Spleen (tissue), 11 donors: ENCODE measurements around the gene ZCRB1. TPM values are rescaled to one million over a fixed set of nuclear protein-coding genes. Genes with fewer than 3 reads are reported as not detected.

Experiments
- DNase-seq: peaks from one replicate; pipeline ENCODE4 v3.0.0-alpha.2; 2020
- H3K27ac ChIP-seq, 8 donors: fragments of 200-600 bp; sonication (generic) in 7 of 8; 1 replicate in 4 of 8; 2 replicates in 4 of 8; pipeline versions ENCODE4 v1.5.0 to v1.8.0; 2016 to 2021; ENCODE audit warnings: inconsistent platforms in 4 of 8, mild to moderate bottlenecking in 4 of 8, moderate library complexity in 1 of 8
- H3K27me3 ChIP-seq, 7 donors: fragments of 200-600 bp; sonication (generic) in 6 of 7; replicated peaks in 1 of 7; 1 replicate in 4 of 7; 2 replicates in 3 of 7; pipeline versions ENCODE4 v1.5.0 to v1.8.0; 2016 to 2021; ENCODE audit warnings: inconsistent platforms in 3 of 7, mild to moderate bottlenecking in 1 of 7
- H3K36me3 ChIP-seq, 6 donors: fragments of 200-600 bp; sonication (generic) in 5 of 6; 1 replicate in 4 of 6; 2 replicates in 2 of 6; pipeline versions ENCODE4 v1.5.0 to v1.8.0; 2016 to 2021; ENCODE audit warnings: inconsistent platforms in 2 of 6
- H3K4me1 ChIP-seq, 6 donors: fragments of 200-600 bp; sonication (generic) in 5 of 6; 1 replicate in 3 of 6; 2 replicates in 3 of 6; pipeline versions ENCODE4 v1.5.0 to v1.8.0; 2016 to 2021; ENCODE audit warnings: inconsistent platforms in 3 of 6
- H3K4me3 ChIP-seq, 8 donors: fragments of 200-600 bp; sonication (generic) in 7 of 8; 1 replicate in 4 of 8; 2 replicates in 4 of 8; pipeline versions ENCODE4 v1.5.0 to v1.8.0; 2016 to 2021; ENCODE audit warnings: inconsistent platforms in 4 of 8, mild to moderate bottlenecking in 4 of 8, moderate library complexity in 2 of 8
- H3K9me3 ChIP-seq, 8 donors: fragments of 200-600 bp; sonication (generic) in 7 of 8; 1 replicate in 4 of 8; 2 replicates in 4 of 8; pipeline versions ENCODE4 v1.5.0 to v1.8.0; 2016 to 2021; ENCODE audit warnings: inconsistent platforms in 4 of 8
- POLR2A ChIP-seq, 3 donors: fragments of 450-650 bp; IDR thresholded peaks; one replicate each; pipeline ENCODE4 v1.5.1; 2017; ENCODE audit warnings: antibody characterized with exemption in 3 of 3, mild to moderate bottlenecking in 1 of 3
- POLR2AphosphoS5 ChIP-seq, 3 donors: sonication (generic); formaldehyde crosslinking; IDR thresholded peaks; one replicate each; pipeline ENCODE4 v1.5.1; 2017; ENCODE audit warnings: antibody characterized with exemption in 3 of 3
- WGBS, 5 donors: extraction: QIAGEN DNeasy Blood & Tissue Kit in 3 of 5; methylation state at CpG; one replicate each; pipeline versions ENCODE4 v1.1.5 to v1.1.7; 2013 to 2018; 5-methylcytosine and 5-hydroxymethylcytosine counted together
- intact Hi-C: fragments of 100-400 bp; cut with DNase I; formaldehyde crosslinking; loops from one replicate; pipeline ENCODE4 v1.15.0; 2023; ENCODE audit warnings: low total_unique reads
- polyA plus RNA-seq, 3 donors: library from polyadenylated mRNA; stranded (reverse); fragments of 200-250 nt; gene quantifications; one replicate each; pipeline ENCODE4 v1.2.1, GENCODE V29; 2013
- total RNA-seq, 7 donors: library from RNA; depleted of rRNA in 3 of 7; stranded (reverse); fragments of >200 nt in 3 of 7; fragmentation: NEBNext Ultra II Directional in 4 of 7; extraction: Animal tissue kit (Norgen Biotek cat#: 25700) in 4 of 7; gene quantifications; one replicate each; pipeline versions ENCODE4 v1.1.0 to v1.2.1, GENCODE V29; 2016 to 2021
- TF ChIP-seq, protein P1 (sequence below), 11 experiments: fragments of 200-600 bp in 7 of 11; fragments of 450-650 bp in 4 of 11; sonication (generic) in 4 of 11; IDR thresholded peaks in 8 of 11; conservative IDR thresholded peaks in 3 of 11; 1 replicate in 7 of 11; 2 replicates in 4 of 11; pipeline versions ENCODE4 v1.4.0 to v1.8.0; 2016 to 2021; ENCODE audit warnings: antibody characterized with exemption in 11 of 11, inconsistent platforms in 4 of 11, mild to moderate bottlenecking in 1 of 11
- donor health status: healthy with polysubstance abuse.
- donor health status: DM: no; HTN: no; CAD: no; lungs with moderate emphysema.
- donor health status: DM: no; HTN: no; CAD: no.
- donor health status: Bipolar disorder and iron deficiency.
- donor health status: healthy.
- donor health status: DM: no; HTN: no; CAD: no.
- donor health status: DM: yes; HTN: yes; CAD: no.

Gene ZCRB1
- total and polyA plus RNA-seq, 10 donors, result 27.2 to 43.0 (median 31.3) TPM

DNA sequence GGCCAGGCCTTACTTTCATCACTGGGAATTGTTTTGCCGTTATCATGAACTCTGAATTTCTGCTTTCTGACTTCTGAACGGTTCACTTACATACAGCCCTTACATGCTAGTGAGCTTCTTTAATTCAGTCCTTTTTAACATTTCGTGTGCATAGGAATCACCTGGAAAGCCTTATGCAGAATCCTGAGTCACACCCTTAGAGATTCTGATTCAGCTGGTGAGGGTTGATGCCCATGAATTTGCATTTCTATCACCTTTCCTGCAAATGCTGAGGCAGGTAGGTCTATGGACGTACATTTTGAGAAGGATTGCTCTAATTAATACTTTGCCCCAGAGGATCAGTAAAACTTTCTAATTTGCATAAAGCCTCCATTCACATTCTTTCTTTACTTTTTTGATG lies 44.1 kb upstream of the ZCRB1 start:
- Histone ChIP-seq H3K4me1 (peaks cover 0 to 20% (median 2%) of the 10 kb centered on the region in 6 donors), H3K36me3 (peaks cover 0 to 8% (median 4%) of the 10 kb centered on the region in 6 donors), H3K27ac (no peak overlapping the region), H3K4me3 (no peak overlapping the region), H3K9me3 (no peaks in the 10 kb centered on the region), H3K27me3 (no peaks in the 10 kb centered on the region)
- 80 to 89% (median 85%) methylated on average over 4 of the region's 4 CpGs for WGBS, 5 donors
- DNase-seq, result no peak
- intact Hi-C loops, result no loop called here
- TF ChIP-seq POLR2A (IDR thresholded peaks at IDR 0.05) (no peak), POLR2AphosphoS5 (IDR thresholded peaks at IDR 0.05) (no peak)
- TF ChIP-seq, protein P1, sequence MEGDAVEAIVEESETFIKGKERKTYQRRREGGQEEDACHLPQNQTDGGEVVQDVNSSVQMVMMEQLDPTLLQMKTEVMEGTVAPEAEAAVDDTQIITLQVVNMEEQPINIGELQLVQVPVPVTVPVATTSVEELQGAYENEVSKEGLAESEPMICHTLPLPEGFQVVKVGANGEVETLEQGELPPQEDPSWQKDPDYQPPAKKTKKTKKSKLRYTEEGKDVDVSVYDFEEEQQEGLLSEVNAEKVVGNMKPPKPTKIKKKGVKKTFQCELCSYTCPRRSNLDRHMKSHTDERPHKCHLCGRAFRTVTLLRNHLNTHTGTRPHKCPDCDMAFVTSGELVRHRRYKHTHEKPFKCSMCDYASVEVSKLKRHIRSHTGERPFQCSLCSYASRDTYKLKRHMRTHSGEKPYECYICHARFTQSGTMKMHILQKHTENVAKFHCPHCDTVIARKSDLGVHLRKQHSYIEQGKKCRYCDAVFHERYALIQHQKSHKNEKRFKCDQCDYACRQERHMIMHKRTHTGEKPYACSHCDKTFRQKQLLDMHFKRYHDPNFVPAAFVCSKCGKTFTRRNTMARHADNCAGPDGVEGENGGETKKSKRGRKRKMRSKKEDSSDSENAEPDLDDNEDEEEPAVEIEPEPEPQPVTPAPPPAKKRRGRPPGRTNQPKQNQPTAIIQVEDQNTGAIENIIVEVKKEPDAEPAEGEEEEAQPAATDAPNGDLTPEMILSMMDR (IDR thresholded peaks at IDR 0.05 in 8 of 11, conservative IDR thresholded peaks at IDR 0.05 in 3 of 11), result no peak

DNA sequence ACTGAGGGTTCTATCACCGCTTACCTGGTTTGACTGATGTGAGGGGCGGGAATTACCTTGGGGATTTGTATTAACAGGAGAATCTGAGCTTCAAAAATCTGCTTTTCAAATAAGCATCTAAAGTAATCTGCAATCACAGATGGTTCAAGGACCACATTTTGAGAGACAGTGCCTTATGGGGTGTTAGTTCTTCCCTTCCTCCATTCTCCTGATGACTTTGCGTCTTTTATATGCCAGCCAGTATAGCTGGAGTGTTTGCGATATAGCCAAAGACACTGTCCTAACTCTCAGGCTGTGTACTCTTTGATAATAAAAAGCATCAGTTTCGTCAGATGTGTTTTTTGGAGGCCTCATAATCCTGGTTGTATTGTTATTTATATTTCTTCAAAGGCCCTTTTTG lies 39.6 kb upstream of the ZCRB1 start:
- WGBS, 5 donors, result 96 to 98% (median 96%) methylated on average over 5 of the region's 5 CpGs

DNA sequence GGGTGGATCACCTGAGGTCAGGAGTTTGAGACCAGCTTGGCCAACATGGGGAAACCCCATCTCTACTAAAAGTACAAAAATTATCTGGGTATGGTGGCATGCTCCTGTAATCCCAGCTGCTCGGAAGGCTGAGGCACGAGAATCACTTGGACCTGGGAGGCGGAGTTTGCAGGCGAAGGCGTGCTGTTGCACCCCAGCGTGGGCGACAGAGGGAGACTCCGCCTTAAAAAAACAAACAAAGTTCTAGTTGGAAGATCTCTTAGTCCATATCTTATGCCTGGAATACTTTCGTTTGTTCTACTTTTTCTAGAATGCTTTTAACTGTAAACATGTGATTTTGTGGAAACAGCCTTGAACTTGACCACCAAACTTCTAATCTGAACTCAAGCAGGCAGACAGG lies 38.8 kb upstream of the ZCRB1 start:
- no peak overlapping the region for H3K27ac ChIP-seq
- 81 to 84% (median 83%) methylated on average over 9 of the region's 9 CpGs for WGBS, 5 donors
- intact Hi-C loops, result no loop called here
- TF ChIP-seq, protein P1 (IDR thresholded peaks at IDR 0.05 in 8 of 11, conservative IDR thresholded peaks at IDR 0.05 in 3 of 11), result no peak
- TF ChIP-seq POLR2A (IDR thresholded peaks at IDR 0.05) (no peak), POLR2AphosphoS5 (IDR thresholded peaks at IDR 0.05) (no peak)
- no peaks in the 10 kb centered on the region for H3K9me3 ChIP-seq
- H3K36me3 ChIP-seq, result peaks cover 0 to 16% (median 0%) of the 10 kb centered on the region in 6 donors
- no peaks in the 10 kb centered on the region for H3K27me3 ChIP-seq
- no peak for DNase-seq
- peaks cover 0 to 8% (median 0%) of the 10 kb centered on the region in 6 donors for H3K4me1 ChIP-seq
- no peak overlapping the region for H3K4me3 ChIP-seq

More for the DNA sequence above, 39.6 kb upstream of the ZCRB1 start:
- TF ChIP-seq, protein P1 (IDR thresholded peaks at IDR 0.05 in 8 of 11, conservative IDR thresholded peaks at IDR 0.05 in 3 of 11), result no peak
- TF ChIP-seq POLR2AphosphoS5 (IDR thresholded peaks at IDR 0.05), result no peak
- TF ChIP-seq POLR2A (IDR thresholded peaks at IDR 0.05), result no peak
- Histone ChIP-seq H3K4me3 (no peak overlapping the region), H3K4me1 (peaks cover 0 to 7% (median 0%) of the 10 kb centered on the region in 6 donors), H3K27me3 (no peaks in the 10 kb centered on the region), H3K9me3 (no peaks in the 10 kb centered on the region), H3K36me3 (peaks cover 0 to 15% (median 0%) of the 10 kb centered on the region in 6 donors), H3K27ac (no peak overlapping the region)
- intact Hi-C loops, result no loop called here
- DNase-seq, result no peak

DNA sequence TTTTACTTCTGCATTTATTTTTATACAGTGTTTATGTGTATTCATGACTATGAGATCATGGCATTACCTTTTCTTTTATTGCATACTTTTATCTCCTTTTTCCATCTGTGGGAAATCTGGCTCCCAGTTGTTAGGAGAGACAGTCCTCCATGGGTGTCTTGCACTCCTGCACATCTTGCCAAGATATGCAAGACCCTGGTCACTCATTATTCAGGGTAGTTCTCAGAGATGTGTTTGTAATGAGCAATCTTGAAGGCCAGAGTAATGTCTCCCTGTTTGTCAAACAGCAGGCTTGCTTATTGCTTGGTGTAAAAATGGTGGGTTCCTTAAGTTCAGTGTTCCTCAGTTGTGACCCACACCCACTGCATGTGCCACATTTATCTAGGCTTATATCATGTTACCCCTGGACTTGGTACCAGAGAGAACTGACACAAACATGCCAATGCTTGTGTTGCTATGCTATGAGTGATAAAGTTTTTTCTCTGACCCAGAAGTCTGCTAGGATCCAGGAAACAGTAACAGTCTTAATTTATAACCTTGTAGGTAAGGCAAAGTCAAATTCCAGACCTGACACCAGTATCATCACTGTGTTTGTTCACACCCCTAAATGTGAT lies 36.9 kb upstream of the ZCRB1 start:
- H3K9me3 ChIP-seq, result no peaks in the 10 kb centered on the region
- intact Hi-C loops, result no loop called here

More for the DNA sequence above, 36.9 kb upstream of the ZCRB1 start:
- H3K27ac ChIP-seq, result no peak overlapping the region
- no peak overlapping the region for H3K4me3 ChIP-seq
- TF ChIP-seq, protein P1 (IDR thresholded peaks at IDR 0.05 in 8 of 11, conservative IDR thresholded peaks at IDR 0.05 in 3 of 11), result no peak
- TF ChIP-seq POLR2AphosphoS5 (IDR thresholded peaks at IDR 0.05) (no peak), POLR2A (IDR thresholded peaks at IDR 0.05) (no peak)
- H3K4me1 ChIP-seq, result peaks cover 0 to 8% (median 0%) of the 10 kb centered on the region in 6 donors
- H3K27me3 ChIP-seq, result no peaks in the 10 kb centered on the region
- no peak for DNase-seq
- H3K36me3 ChIP-seq, result peaks cover 0 to 30% (median 1%) of the 10 kb centered on the region in 6 donors
